H9 (cell line): Measurements from ENCODE around the gene RARG. TPM values are rescaled to one million over a fixed set of nuclear protein-coding genes. Genes with fewer than 3 reads are reported as not detected.

Source experiments
- DNase-seq: peaks from one replicate; pipeline ENCODE4 v3.0.0-alpha.2; 2017
- H2AFZ ChIP-seq: one replicate; pipeline ENCODE4 v1.6.1; 2013; ENCODE audit warnings: mild to moderate bottlenecking, low read length, control low read depth, moderate library complexity
- H2AK5ac ChIP-seq: 2 replicates; pipeline ENCODE4 v1.6.1; 2013; ENCODE audit warnings: low read length, control low read depth, mixed read lengths; ENCODE audit not compliant: insufficient read length
- H2BK120ac ChIP-seq: one replicate; pipeline ENCODE4 v1.6.1; 2013; ENCODE audit warnings: low read depth, mild to moderate bottlenecking, low read length, control low read depth, inconsistent platforms; ENCODE audit not compliant: poor library complexity, severe bottlenecking
- H2BK12ac ChIP-seq: 2 replicates; pipeline ENCODE4 v1.6.1; 2013; ENCODE audit warnings: low read length, control low read depth, mixed read lengths, low read depth; ENCODE audit not compliant: insufficient read length
- H2BK15ac ChIP-seq: 2 replicates; pipeline ENCODE4 v1.6.1; 2013; ENCODE audit warnings: low read depth, low read length, control low read depth
- H2BK20ac ChIP-seq: one replicate; pipeline ENCODE4 v1.6.1; 2013; ENCODE audit warnings: low read depth, mild to moderate bottlenecking, low read length, control low read depth, inconsistent platforms; ENCODE audit not compliant: poor library complexity, severe bottlenecking
- H2BK5ac ChIP-seq: 2 replicates; pipeline ENCODE4 v1.6.1; 2013; ENCODE audit warnings: low read length, control low read depth, mixed read lengths; ENCODE audit not compliant: insufficient read length
- H3K14ac ChIP-seq: 2 replicates; pipeline ENCODE4 v1.6.1; 2013; ENCODE audit warnings: low read length, control low read depth; ENCODE audit not compliant: insufficient read depth
- H3K18ac ChIP-seq: 2 replicates; pipeline ENCODE4 v1.6.1; 2013; ENCODE audit warnings: low read depth, mild to moderate bottlenecking, mixed read lengths, low read length, control low read depth; ENCODE audit not compliant: insufficient read length
- H3K23ac ChIP-seq: 2 replicates; pipeline ENCODE4 v1.6.1; 2013; ENCODE audit warnings: low read length, control low read depth, mixed read lengths, low read depth; ENCODE audit not compliant: insufficient read length
- H3K23me2 ChIP-seq: 2 replicates; pipeline ENCODE4 v1.6.1; 2013; ENCODE audit warnings: low read depth, mild to moderate bottlenecking, mixed read lengths, low read length, control low read depth; ENCODE audit not compliant: insufficient read length, poor library complexity, severe bottlenecking
- H3K27ac ChIP-seq: 2 replicates; pipeline ENCODE4 v1.5.1; 2013; ENCODE audit warnings: low read length, control low read depth, mixed read lengths, low read depth; ENCODE audit not compliant: insufficient read length
- H3K27me3 ChIP-seq: 2 replicates; pipeline ENCODE4 v1.6.1; 2013; ENCODE audit warnings: low read length, control low read depth, inconsistent platforms; ENCODE audit not compliant: insufficient read depth
- H3K4ac ChIP-seq: 2 replicates; pipeline ENCODE4 v1.6.1; 2013; ENCODE audit warnings: low read depth, mild to moderate bottlenecking, control low read depth, inconsistent platforms, low read length, moderate library complexity
- H3K4me1 ChIP-seq: 2 replicates; pipeline ENCODE4 v1.6.1; 2013; ENCODE audit warnings: low read length, control low read depth, inconsistent platforms; ENCODE audit not compliant: insufficient read depth
- H3K4me2 ChIP-seq: 2 replicates; pipeline ENCODE4 v1.6.1; 2013; ENCODE audit warnings: low read length, control low read depth, mixed read lengths; ENCODE audit not compliant: insufficient read length, insufficient read depth
- H3K56ac ChIP-seq: 2 replicates; pipeline ENCODE4 v1.6.1; 2013; ENCODE audit warnings: low read depth, mild to moderate bottlenecking, mixed read lengths, low read length, control low read depth; ENCODE audit not compliant: insufficient read length
- H3K79me1 ChIP-seq: 2 replicates; pipeline ENCODE4 v1.6.1; 2013; ENCODE audit warnings: low read depth, mild to moderate bottlenecking, moderate library complexity, low read length, control low read depth, inconsistent platforms; ENCODE audit not compliant: insufficient read depth, poor library complexity, severe bottlenecking
- H3K79me2 ChIP-seq: 2 replicates; pipeline ENCODE4 v1.6.1; 2013; ENCODE audit warnings: low read length, control low read depth, inconsistent platforms; ENCODE audit not compliant: insufficient read depth
- H3K9ac ChIP-seq: 2 replicates; pipeline ENCODE4 v1.6.1; 2013; ENCODE audit warnings: low read length, control low read depth, mixed read lengths; ENCODE audit not compliant: insufficient read length; ENCODE audit errors: extremely low read depth
- H3K9me3 ChIP-seq: one replicate; pipeline ENCODE4 v1.6.1; 2013; ENCODE audit warnings: low read depth, low read length, inconsistent platforms; ENCODE audit not compliant: control insufficient read depth
- H3T11ph ChIP-seq: one replicate; pipeline ENCODE4 v1.6.1; 2013; ENCODE audit warnings: mild to moderate bottlenecking, low read length, control low read depth, inconsistent platforms
- H4K20me1 ChIP-seq: one replicate; pipeline ENCODE4 v1.6.1; 2013; ENCODE audit not compliant: control insufficient read depth, insufficient read length, insufficient read depth
- H4K5ac ChIP-seq: 2 replicates; pipeline ENCODE4 v1.6.1; 2013; ENCODE audit warnings: low read depth, mild to moderate bottlenecking, mixed read lengths, low read length, control low read depth; ENCODE audit not compliant: insufficient read length
- H4K8ac ChIP-seq: replicated peaks from 2 replicates; pipeline ENCODE4 v1.6.1; 2013; ENCODE audit warnings: low read length, control low read depth, mixed read lengths, low read depth; ENCODE audit not compliant: insufficient read length
- H4K91ac ChIP-seq: 2 replicates; pipeline ENCODE4 v1.6.1; 2013; ENCODE audit warnings: low read depth, mild to moderate bottlenecking, moderate library complexity, mixed read lengths, low read length, control low read depth; ENCODE audit not compliant: insufficient read length
- H3K27ac Mint-ChIP-seq, 3 experiments: 2 replicates in 2 of 3; 3 replicates in 1 of 3; pipeline ENCODE4 v1.8.0; 2020 to 2021; ENCODE audit warnings: mixed read lengths in 3 of 3, mild to moderate bottlenecking in 1 of 3, moderate library complexity in 1 of 3
- H3K27me3 Mint-ChIP-seq: 2 replicates; pipeline ENCODE4 v1.8.0; 2021; ENCODE audit warnings: low read depth, mild to moderate bottlenecking, moderate library complexity, mixed read lengths
- H3K36me3 Mint-ChIP-seq, 3 experiments: 2 replicates in 2 of 3; 3 replicates in 1 of 3; pipeline ENCODE4 v1.8.0; 2020 to 2021; ENCODE audit warnings: low read depth in 3 of 3, mixed read lengths in 3 of 3; ENCODE audit not compliant: insufficient read depth in 1 of 3
- H3K4me1 Mint-ChIP-seq, 2 experiments: 2 replicates each; pipeline ENCODE4 v1.8.0; 2020; ENCODE audit warnings: mixed read lengths in 2 of 2
- H3K4me3 Mint-ChIP-seq, 2 experiments: 2 replicates in 1 of 2; 3 replicates in 1 of 2; pipeline ENCODE4 v1.8.0; 2020 to 2021; ENCODE audit warnings: mild to moderate bottlenecking in 2 of 2, mixed read lengths in 2 of 2, moderate library complexity in 1 of 2
- H3K9me3 Mint-ChIP-seq, 2 experiments: 2 replicates in 1 of 2; 3 replicates in 1 of 2; pipeline ENCODE4 v1.8.0; 2020; ENCODE audit warnings: mild to moderate bottlenecking in 2 of 2, mixed read lengths in 2 of 2, moderate library complexity in 1 of 2
- WGBS: extraction: QIAGEN DNeasy Blood & Tissue Kit; methylation state at CpG from one replicate; pipeline ENCODE4 v1.1.7; 2013; ENCODE audit warnings: missing lambda C conversion rate, low lambda C conversion rate, mixed read lengths; ENCODE audit not compliant: insufficient read length; ENCODE audit errors: extremely low coverage; 5-methylcytosine and 5-hydroxymethylcytosine counted together
- total RNA-seq: library from RNA; stranded (reverse); gene quantifications from 2 replicates; pipeline ENCODE4 v1.2.1, GENCODE V29; 2021
- TF ChIP-seq, protein P1 (sequence below): fragments of 200-600 bp; sonication (generic); conservative IDR thresholded peaks from 3 replicates; pipeline ENCODE4 v1.8.0; 2021; ENCODE audit warnings: antibody characterized with exemption, mild to moderate bottlenecking

Gene RARG
- total RNA-seq, 1 experiment from 2014 or later = 43.7 TPM

DNA sequence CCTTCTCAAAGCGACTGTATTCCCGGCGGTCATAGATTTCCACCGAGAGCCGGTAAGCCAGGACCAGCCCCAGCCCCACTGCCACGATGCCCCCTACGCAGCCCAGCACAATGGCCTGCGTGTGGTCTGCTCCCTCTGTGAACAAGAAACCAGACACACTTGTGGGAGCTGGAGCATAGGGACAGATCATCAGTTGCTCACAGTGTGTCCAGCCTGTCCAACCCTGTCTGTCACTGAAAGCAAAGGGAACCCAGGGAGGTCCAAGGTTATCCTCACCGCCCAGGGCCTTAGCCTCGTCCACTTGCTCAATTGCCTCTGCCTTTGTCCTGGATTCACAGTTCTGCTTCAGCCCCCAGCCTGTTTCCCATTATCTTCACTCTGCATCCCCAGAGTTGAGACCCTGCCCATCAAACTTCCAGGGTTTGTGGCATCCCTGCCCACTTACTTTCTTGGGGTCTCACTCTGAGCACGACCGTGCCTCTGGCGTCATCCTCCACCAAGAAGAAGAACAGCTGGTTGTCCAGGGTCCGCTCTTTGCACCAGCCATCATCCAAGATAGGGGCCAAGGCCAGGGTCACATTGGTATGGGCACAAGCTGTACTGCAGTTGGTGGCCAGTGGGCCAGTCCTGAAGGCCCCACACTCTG, 40.0 kb downstream of the RARG start:
- Histone ChIP-seq H4K5ac (no peak overlapping the region), H3K4ac (no peak overlapping the region), H2BK20ac (no peak overlapping the region), H3K79me1 (no peaks in the 10 kb centered on the region), H2BK15ac (no peak overlapping the region), H3K14ac (no peak overlapping the region), H3K18ac (no peak overlapping the region), H2BK12ac (no peak overlapping the region), H4K91ac (no peak overlapping the region), H2AFZ (no peak overlapping the region), H3K27ac (no peak overlapping the region), H3K4me2 (no peak overlapping the region), H2BK5ac (no peak overlapping the region), H3K23ac (no peak overlapping the region), H3T11ph (no peak overlapping the region), H3K4me1 (no peaks in the 10 kb centered on the region), H2BK120ac (no peak overlapping the region), H3K23me2 (no peaks in the 10 kb centered on the region), H3K9me3 (no peaks in the 10 kb centered on the region), H3K27me3 (peaks cover 11% of the 10 kb centered on the region; the same call in 1 of the 2 replicates), H3K9ac (no peak overlapping the region), H3K56ac (no peak overlapping the region), H2AK5ac (no peak overlapping the region), H4K8ac (no peak overlapping the region), H3K79me2 (no peaks in the 10 kb centered on the region), H4K20me1 (no peaks in the 10 kb centered on the region)
- Mint-ChIP-seq H3K27me3 (peaks cover 63% of the 10 kb centered on the region), H3K27ac (no peak overlapping the region), H3K4me3 (no peak overlapping the region; a peak in 1 of 5 replicates), H3K4me1 (peaks cover 14 to 15% of the 10 kb centered on the region in 2 experiments), H3K9me3 (no peaks in the 10 kb centered on the region), H3K36me3 (peaks cover 8 to 16% (median 9%) of the 10 kb centered on the region in 3 experiments; a peak in 6 of 7 replicates)
- TF ChIP-seq, protein P1, sequence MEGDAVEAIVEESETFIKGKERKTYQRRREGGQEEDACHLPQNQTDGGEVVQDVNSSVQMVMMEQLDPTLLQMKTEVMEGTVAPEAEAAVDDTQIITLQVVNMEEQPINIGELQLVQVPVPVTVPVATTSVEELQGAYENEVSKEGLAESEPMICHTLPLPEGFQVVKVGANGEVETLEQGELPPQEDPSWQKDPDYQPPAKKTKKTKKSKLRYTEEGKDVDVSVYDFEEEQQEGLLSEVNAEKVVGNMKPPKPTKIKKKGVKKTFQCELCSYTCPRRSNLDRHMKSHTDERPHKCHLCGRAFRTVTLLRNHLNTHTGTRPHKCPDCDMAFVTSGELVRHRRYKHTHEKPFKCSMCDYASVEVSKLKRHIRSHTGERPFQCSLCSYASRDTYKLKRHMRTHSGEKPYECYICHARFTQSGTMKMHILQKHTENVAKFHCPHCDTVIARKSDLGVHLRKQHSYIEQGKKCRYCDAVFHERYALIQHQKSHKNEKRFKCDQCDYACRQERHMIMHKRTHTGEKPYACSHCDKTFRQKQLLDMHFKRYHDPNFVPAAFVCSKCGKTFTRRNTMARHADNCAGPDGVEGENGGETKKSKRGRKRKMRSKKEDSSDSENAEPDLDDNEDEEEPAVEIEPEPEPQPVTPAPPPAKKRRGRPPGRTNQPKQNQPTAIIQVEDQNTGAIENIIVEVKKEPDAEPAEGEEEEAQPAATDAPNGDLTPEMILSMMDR = no peak
- no peak for DNase-seq
- WGBS = no CpG with 5 or more reads among the region's 14 CpGs
